Testis (tissue), 2 donors: ENCODE data around the gene TMEM178B.

Experiments
- CTCF ChIP-seq, 3 experiments: fragments of 450-650 bp in 2 of 3; fragments of 200-600 bp in 1 of 3; sonication (generic) in 1 of 3; IDR thresholded peaks; one replicate each; pipeline ENCODE4 v1.5.1; 2016 to 2019; ENCODE audit warnings: antibody characterized with exemption in 3 of 3, mild to moderate bottlenecking in 2 of 3, moderate library complexity in 1 of 3
- POLR2A ChIP-seq: fragments of 450-650 bp; IDR thresholded peaks from one replicate; pipeline ENCODE4 v1.6.1; 2017; ENCODE audit warnings: antibody characterized with exemption, mild to moderate bottlenecking, moderate library complexity

- no peak for TF ChIP-seq CTCF (IDR thresholded peaks at IDR 0.05)
- TF ChIP-seq POLR2A: no peak
Measured at GRCh38 chr7:141461924-141462323, 388.1 kb downstream of the TMEM178B start.
